HCT116 (cell line): ENCODE data around the gene AXIN1. TPM values are rescaled to one million over a fixed set of nuclear protein-coding genes. Genes with fewer than 3 reads are reported as not detected.

ENCODE experiments used
- ATAC-seq: fragments of 200-7000 bp; cut with Tn5 transposase; 2 replicates; pipeline ENCODE4 v1.9.1; 2020; ENCODE audit warnings: mild to moderate bottlenecking, moderate library complexity
- BruUV-seq: library from RNA; stranded (reverse); fragments of 400-500 nt; replicated peaks from 2 replicates; lab custom pipeline; 2021; lab: Mats Ljungman, UMichigan
- CTCF ChIA-PET: fragments of 300-600 bp; sonication (Branson Sonifier 250); formaldehyde crosslinking; loops from one replicate; lab custom pipeline; 2021; ENCODE audit warnings: antibody characterized with exemption; lab: Charles Lee
- POLR2A ChIA-PET: fragments of 300-600, 350-600 bp; sonication (Branson Sonifier 250); formaldehyde crosslinking; loops from one replicate; lab custom pipeline; 2021; ENCODE audit warnings: antibody characterized with exemption; lab: Charles Lee
- RAD21 ChIA-PET, 2 experiments: fragments of 300-600 bp; sonication (Branson Sonifier 250); formaldehyde crosslinking; loops; one replicate each; lab custom pipeline; 2023; ENCODE audit warnings: low total read pairs in 2 of 2; ENCODE audit not compliant: uncharacterized antibody in 2 of 2, unreplicated experiment in 2 of 2, low non-redundant PET in 1 of 2; lab: Charles Lee
- DNase-seq: peaks from one replicate; pipeline ENCODE4 v3.0.0-alpha.2; 2010; ENCODE audit warnings: low read depth, low spot score
- H2AFZ ChIP-seq: fragments of 200-600 bp; shearing (Covaris generic), sonication (generic); 2 replicates; pipeline ENCODE4 v1.6.1; 2017; ENCODE audit warnings: low read depth, mixed run types, mixed read lengths, antibody characterized with exemption, low read length; ENCODE audit not compliant: poor library complexity, severe bottlenecking
- H3K27ac ChIP-seq: 2 replicates; pipeline ENCODE4 v1.5.1; 2012; ENCODE audit warnings: low read depth, low read length
- H3K27me3 ChIP-seq: fragments of 200-600 bp; sonication (generic); 2 replicates; pipeline ENCODE4 v1.6.1; 2016; ENCODE audit warnings: mixed run types, low read length, mixed read lengths; ENCODE audit not compliant: insufficient read depth
- H3K36me3 ChIP-seq, 2 experiments: fragments of 200-500 bp in 1 of 2; fragments of 200-600 bp in 1 of 2; sonication (Bioruptor generic) in 1 of 2; sonication (generic) in 1 of 2; 2 replicates each; pipeline versions ENCODE4 v1.5.1 to v1.6.1; 2014 to 2016; ENCODE audit warnings: low read length in 2 of 2, inconsistent platforms in 1 of 2, mixed read lengths in 1 of 2, mixed run types in 1 of 2; ENCODE audit not compliant: insufficient read depth in 2 of 2, control insufficient read depth in 1 of 2
- H3K4me1 ChIP-seq, 2 experiments: fragments of 200-600 bp in 1 of 2; sonication (generic) in 1 of 2; 2 replicates each; pipeline versions ENCODE4 v1.5.1 to v1.6.1; 2012 to 2017; ENCODE audit warnings: low read length in 2 of 2, inconsistent platforms in 1 of 2, mild to moderate bottlenecking in 1 of 2, mixed read lengths in 1 of 2, mixed run types in 1 of 2, moderate library complexity in 1 of 2; ENCODE audit not compliant: insufficient read depth in 2 of 2, control insufficient read depth in 1 of 2
- H3K4me2 ChIP-seq: fragments of 200-600 bp; sonication (generic); 2 replicates; pipeline ENCODE4 v1.6.1; 2017; ENCODE audit warnings: mixed run types, low read length, mixed read lengths
- H3K4me3 ChIP-seq, 2 experiments: fragments of 200-600 bp in 1 of 2; sonication (generic) in 1 of 2; replicated peaks in 1 of 2; 2 replicates each; pipeline ENCODE4 v1.5.1; 2011 to 2016; ENCODE audit warnings: low read length in 2 of 2, control low read depth in 1 of 2, low read depth in 1 of 2, mild to moderate bottlenecking in 1 of 2, mixed read lengths in 1 of 2, mixed run types in 1 of 2
- H3K79me2 ChIP-seq: fragments of 200-600 bp; sonication (generic); 2 replicates; pipeline ENCODE4 v1.6.1; 2017; ENCODE audit warnings: mild to moderate bottlenecking, mixed run types, low read length, moderate library complexity, mixed read lengths; ENCODE audit not compliant: insufficient read depth
- H3K9ac ChIP-seq: fragments of 200-600 bp; sonication (generic); 2 replicates; pipeline ENCODE4 v1.6.1; 2016; ENCODE audit warnings: low read length, mixed read lengths
- H3K9me2 ChIP-seq: fragments of 200-600 bp; sonication (generic), shearing (Covaris generic); 2 replicates; pipeline ENCODE4 v1.6.1; 2017; ENCODE audit warnings: mixed run types, mild to moderate bottlenecking, moderate library complexity; ENCODE audit not compliant: insufficient read depth
- H3K9me3 ChIP-seq, 2 experiments: fragments of 200-500 bp in 1 of 2; fragments of 200-600 bp in 1 of 2; sonication (Bioruptor generic) in 1 of 2; sonication (generic) in 1 of 2; 2 replicates each; pipeline ENCODE4 v1.6.1; 2014 to 2017; ENCODE audit warnings: low read length in 2 of 2, mixed read lengths in 2 of 2, inconsistent platforms in 1 of 2, low read depth in 1 of 2, mild to moderate bottlenecking in 1 of 2, mixed run types in 1 of 2, moderate library complexity in 1 of 2; ENCODE audit not compliant: control insufficient read depth in 1 of 2, insufficient read depth in 1 of 2
- H4K20me1 ChIP-seq: fragments of 200-600 bp; sonication (generic), shearing (Covaris generic); 2 replicates; pipeline ENCODE4 v1.6.1; 2017; ENCODE audit warnings: mixed run types, mild to moderate bottlenecking, moderate library complexity; ENCODE audit not compliant: insufficient read depth
- ATF3 ChIP-seq: IDR thresholded peaks from 2 replicates; pipeline ENCODE4 v1.6.1; 2012
- CBX3 ChIP-seq: IDR thresholded peaks from 2 replicates; pipeline ENCODE4 v1.6.1; 2012; ENCODE audit warnings: low read depth
- CEBPB ChIP-seq: IDR thresholded peaks from 2 replicates; pipeline ENCODE4 v1.6.1; 2012; ENCODE audit warnings: low read depth
- EGR1 ChIP-seq: IDR thresholded peaks from 2 replicates; pipeline ENCODE4 v1.6.1; 2012; ENCODE audit warnings: low read depth
- ELF1 ChIP-seq: IDR thresholded peaks from 2 replicates; pipeline ENCODE4 v1.6.1; 2012; ENCODE audit warnings: low read depth, borderline replicate concordance
- EZH2 ChIP-seq: fragments of 200-600 bp; sonication (generic); IDR thresholded peaks from 2 replicates; pipeline ENCODE4 v1.6.1; 2017; ENCODE audit warnings: antibody characterized with exemption, mixed run types
- EZH2phosphoT487 ChIP-seq: fragments of 200-600 bp; IDR thresholded peaks from 2 replicates; pipeline ENCODE4 v1.6.1; 2018; ENCODE audit warnings: antibody characterized with exemption, borderline replicate concordance
- FOSL1 ChIP-seq: IDR thresholded peaks from 2 replicates; pipeline ENCODE4 v1.6.1; 2012; ENCODE audit warnings: low read depth
- JUND ChIP-seq: IDR thresholded peaks from 2 replicates; pipeline ENCODE4 v1.6.1; 2012
- POLR2A ChIP-seq: IDR thresholded peaks from 2 replicates; pipeline ENCODE4 v1.7.0; 2011; ENCODE audit warnings: borderline replicate concordance; ENCODE audit not compliant: insufficient read depth, insufficient read length; ENCODE audit errors: extremely low read depth
- RAD21 ChIP-seq: IDR thresholded peaks from 2 replicates; pipeline ENCODE4 v1.6.1; 2012; ENCODE audit warnings: low read depth, mild to moderate bottlenecking
- REST ChIP-seq: IDR thresholded peaks from 2 replicates; pipeline ENCODE4 v1.6.1; 2012; ENCODE audit warnings: low read depth
- SIN3A ChIP-seq: IDR thresholded peaks from 2 replicates; pipeline ENCODE4 v1.6.1; 2012; ENCODE audit warnings: low read depth
- SP1 ChIP-seq: IDR thresholded peaks from 2 replicates; pipeline ENCODE4 v1.6.1; 2012; ENCODE audit warnings: low read depth
- SRF ChIP-seq: IDR thresholded peaks from 2 replicates; pipeline ENCODE4 v1.6.1; 2012; ENCODE audit warnings: low read depth
- TCF7L2 ChIP-seq: IDR thresholded peaks from 2 replicates; pipeline ENCODE4 v1.7.0; 2011; ENCODE audit warnings: borderline replicate concordance, inconsistent platforms; ENCODE audit not compliant: insufficient read depth, insufficient read length; ENCODE audit errors: extremely low read depth
- YY1 ChIP-seq: IDR thresholded peaks from 2 replicates; pipeline ENCODE4 v1.6.1; 2011; ENCODE audit warnings: low read length, low read depth, moderate library complexity, mild to moderate bottlenecking; ENCODE audit not compliant: insufficient replicate concordance; ENCODE audit errors: extremely low read depth
- ZBTB33 ChIP-seq: IDR thresholded peaks from 2 replicates; pipeline ENCODE4 v1.6.1; 2011; ENCODE audit warnings: mild to moderate bottlenecking, low read length, moderate library complexity; ENCODE audit not compliant: insufficient replicate concordance; ENCODE audit errors: extremely low read depth
- ZFX ChIP-seq: fragments of 450-650 bp; IDR thresholded peaks from 2 replicates; pipeline ENCODE4 v1.6.1; 2017
- intact Hi-C: fragments of 100-400 bp; cut with micrococcal nuclease; formaldehyde crosslinking; loops from 2 replicates; pipeline ENCODE4 v1.10.0; 2022
- total RNA-seq: library from RNA; stranded (reverse); gene quantifications from one replicate; pipeline ENCODE4 v1.2.1, GENCODE V29; 2021; ENCODE audit not compliant: unreplicated experiment

Gene AXIN1
- total RNA-seq, 1 experiment from 2014 or later: 20.2 TPM

GRCh38 chr16:275041-275641 is 77.4 kb downstream of the AXIN1 start:
- intact Hi-C loops: no loop called here
- no peak overlapping the region for H3K27ac ChIP-seq
- no peaks in the 10 kb centered on the region for H3K4me1 ChIP-seq
- no peak overlapping the region for H3K4me2 ChIP-seq
- TF ChIP-seq POLR2A (no peak), ELF1 (no peak), EGR1 (no peak), CEBPB (no peak), TCF7L2 (no peak), ATF3 (no peak), CBX3 (no peak), SIN3A (no peak), ZBTB33 (no peak), EZH2 (no peak), SP1 (no peak), FOSL1 (no peak), SRF (no peak), EZH2phosphoT487 (no peak), JUND (no peak), YY1 (no peak), REST (no peak), RAD21 (no peak), ZFX (no peak)
- ChIA-PET POLR2A (no interaction called here), RAD21 (no interaction called here), CTCF (no interaction called here)
- BruUV-seq: no TSS peak
- DNase-seq (no peak), ATAC-seq (no peak)
- no peaks in the 10 kb centered on the region for H3K9me2 ChIP-seq
- H3K9ac ChIP-seq: no peak overlapping the region
- no peak overlapping the region for H3K4me3 ChIP-seq
- H2AFZ ChIP-seq: no peak overlapping the region
- no peaks in the 10 kb centered on the region for H3K79me2 ChIP-seq
- H3K36me3 ChIP-seq: no peaks in the 10 kb centered on the region
- no peaks in the 10 kb centered on the region for H3K27me3 ChIP-seq
- H3K9me3 ChIP-seq: no peaks in the 10 kb centered on the region
- H4K20me1 ChIP-seq: no peaks in the 10 kb centered on the region
